Measurements from ENCODE around the gene CLSTN1. TPM values are rescaled to one million over a fixed set of nuclear protein-coding genes. Genes with fewer than 3 reads are reported as not detected.
"Not testable (repeated sequence)": the region's sequence is repeated elsewhere in the genome, so short reads cannot be mapped to it uniquely, and the experiment has no call there.

Gene CLSTN1
- total RNA-seq, 1 experiment from 2014 or later = 99.3 TPM

- Mint-ChIP-seq H3K27me3 (ENCODE audit: unreplicated experiment) (no peaks in the 10 kb centered on the region), H3K4me1 (ENCODE audit: low read depth, unreplicated experiment) (peaks cover 30% of the 10 kb centered on the region), H3K4me3 (ENCODE audit: low read depth, unreplicated experiment) (no peak overlapping the region), H3K9me3 (ENCODE audit: low read depth, unreplicated experiment) (no peaks in the 10 kb centered on the region), H3K36me3 (ENCODE audit: insufficient read depth, unreplicated experiment) (no peaks in the 10 kb centered on the region), H3K27ac (ENCODE audit: unreplicated experiment) (no peak overlapping the region)
- intact Hi-C loops (cut with micrococcal nuclease; ENCODE audit: unreplicated experiment) = no loop called here
- TF ChIP-seq, protein P1, sequence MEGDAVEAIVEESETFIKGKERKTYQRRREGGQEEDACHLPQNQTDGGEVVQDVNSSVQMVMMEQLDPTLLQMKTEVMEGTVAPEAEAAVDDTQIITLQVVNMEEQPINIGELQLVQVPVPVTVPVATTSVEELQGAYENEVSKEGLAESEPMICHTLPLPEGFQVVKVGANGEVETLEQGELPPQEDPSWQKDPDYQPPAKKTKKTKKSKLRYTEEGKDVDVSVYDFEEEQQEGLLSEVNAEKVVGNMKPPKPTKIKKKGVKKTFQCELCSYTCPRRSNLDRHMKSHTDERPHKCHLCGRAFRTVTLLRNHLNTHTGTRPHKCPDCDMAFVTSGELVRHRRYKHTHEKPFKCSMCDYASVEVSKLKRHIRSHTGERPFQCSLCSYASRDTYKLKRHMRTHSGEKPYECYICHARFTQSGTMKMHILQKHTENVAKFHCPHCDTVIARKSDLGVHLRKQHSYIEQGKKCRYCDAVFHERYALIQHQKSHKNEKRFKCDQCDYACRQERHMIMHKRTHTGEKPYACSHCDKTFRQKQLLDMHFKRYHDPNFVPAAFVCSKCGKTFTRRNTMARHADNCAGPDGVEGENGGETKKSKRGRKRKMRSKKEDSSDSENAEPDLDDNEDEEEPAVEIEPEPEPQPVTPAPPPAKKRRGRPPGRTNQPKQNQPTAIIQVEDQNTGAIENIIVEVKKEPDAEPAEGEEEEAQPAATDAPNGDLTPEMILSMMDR (IDR thresholded peaks at IDR 0.05; ENCODE audit: unreplicated experiment) = no peak
- CTCF ChIA-PET = no interaction called here
- no TSS peak for BruUV-seq (replicated peaks)
- no peak for DNase-seq
These were observed 26.7 kb downstream of the CLSTN1 start for GRCh38 chr1:9797049-9797448.

- Mint-ChIP-seq H3K9me3 (ENCODE audit: low read depth, unreplicated experiment) (no peaks in the 10 kb centered on the region), H3K27ac (ENCODE audit: unreplicated experiment) (no peak overlapping the region), H3K4me1 (ENCODE audit: low read depth, unreplicated experiment) (peaks cover 24% of the 10 kb centered on the region), H3K4me3 (ENCODE audit: low read depth, unreplicated experiment) (no peak overlapping the region), H3K27me3 (ENCODE audit: unreplicated experiment) (no peaks in the 10 kb centered on the region), H3K36me3 (ENCODE audit: insufficient read depth, unreplicated experiment) (no peaks in the 10 kb centered on the region)
- CTCF ChIA-PET = no interaction called here
- intact Hi-C loops (cut with micrococcal nuclease; ENCODE audit: unreplicated experiment) = no loop called here
- no TSS peak for BruUV-seq (replicated peaks)
- TF ChIP-seq, protein P1 (IDR thresholded peaks at IDR 0.05; ENCODE audit: unreplicated experiment) = no peak
- DNase-seq = no peak
These were observed 29.7 kb downstream of the CLSTN1 start for GRCh38 chr1:9794081-9794480.

- Mint-ChIP-seq H3K9me3 (ENCODE audit: low read depth, unreplicated experiment) (no peaks in the 10 kb centered on the region), H3K4me1 (ENCODE audit: low read depth, unreplicated experiment) (peaks cover 24% of the 10 kb centered on the region), H3K27ac (ENCODE audit: unreplicated experiment) (no peak overlapping the region), H3K4me3 (ENCODE audit: low read depth, unreplicated experiment) (no peak overlapping the region), H3K27me3 (ENCODE audit: unreplicated experiment) (no peaks in the 10 kb centered on the region), H3K36me3 (ENCODE audit: insufficient read depth, unreplicated experiment) (no peaks in the 10 kb centered on the region)
- CTCF ChIA-PET = no interaction called here
- BruUV-seq (replicated peaks) = no TSS peak
- TF ChIP-seq, protein P1 (IDR thresholded peaks at IDR 0.05; ENCODE audit: unreplicated experiment) = no peak
- DNase-seq = no peak
- intact Hi-C loops (cut with micrococcal nuclease; ENCODE audit: unreplicated experiment) = no loop called here
These were observed 30.5 kb downstream of the CLSTN1 start for GRCh38 chr1:9793291-9793690.

GRCh38 chr1:9792156-9793042 lies 31.4 kb downstream of the CLSTN1 start:
- H3K36me3 Mint-ChIP-seq (ENCODE audit: insufficient read depth, unreplicated experiment) = no peaks in the 10 kb centered on the region
- peaks cover 19% of the 10 kb centered on the region for H3K4me1 Mint-ChIP-seq (ENCODE audit: low read depth, unreplicated experiment)
- TF ChIP-seq, protein P1 (IDR thresholded peaks at IDR 0.05; ENCODE audit: unreplicated experiment) = no peak
- no peak for DNase-seq
- no peaks in the 10 kb centered on the region for H3K27me3 Mint-ChIP-seq (ENCODE audit: unreplicated experiment)
- BruUV-seq (replicated peaks) = no TSS peak
- CTCF ChIA-PET = interaction anchor here (1.2 kb wide), 1 partner anchor 67 kb away, joined by 3 read pairs; no protein-coding TSS in a partner anchor
- H3K9me3 Mint-ChIP-seq (ENCODE audit: low read depth, unreplicated experiment) = no peaks in the 10 kb centered on the region
- no peak overlapping the region for H3K4me3 Mint-ChIP-seq (ENCODE audit: low read depth, unreplicated experiment)
- intact Hi-C loops (cut with micrococcal nuclease; ENCODE audit: unreplicated experiment) = no loop called here
- H3K27ac Mint-ChIP-seq (ENCODE audit: unreplicated experiment) = no peak overlapping the region

- H3K27me3 Mint-ChIP-seq (ENCODE audit: unreplicated experiment); intact Hi-C loops (cut with micrococcal nuclease; ENCODE audit: unreplicated experiment); DNase-seq; H3K36me3 Mint-ChIP-seq (ENCODE audit: insufficient read depth, unreplicated experiment); H3K4me3 Mint-ChIP-seq (ENCODE audit: low read depth, unreplicated experiment); CTCF ChIA-PET; H3K9me3 Mint-ChIP-seq (ENCODE audit: low read depth, unreplicated experiment); H3K4me1 Mint-ChIP-seq (ENCODE audit: low read depth, unreplicated experiment); BruUV-seq (replicated peaks); H3K27ac Mint-ChIP-seq (ENCODE audit: unreplicated experiment): not testable (repeated sequence)
These were observed 34.1 kb downstream of the CLSTN1 start for GRCh38 chr1:9789700-9790099.

All from Calu3 (cell line).